HepG2 (cell line): Measurements from ENCODE around the gene NSUN2. TPM values are rescaled to one million over a fixed set of nuclear protein-coding genes. Genes with fewer than 3 reads are reported as not detected.

Source experiments
- ATAC-seq: fragments of 200-7000 bp; cut with Tn5 transposase; 3 replicates; pipeline ENCODE4 v1.9.1; 2020; ENCODE audit warnings: mild to moderate bottlenecking, moderate library complexity
- BruUV-seq: library from RNA; stranded (reverse); fragments of 400-500 nt; replicated peaks from 2 replicates; lab custom pipeline; 2021; lab: Mats Ljungman, UMichigan
- CTCF ChIA-PET: fragments of 300-600 bp; formaldehyde crosslinking; extraction: SDS; loops from one replicate; lab custom pipeline; 2021; ENCODE audit warnings: low total read pairs, inconsistent platforms, low intra/inter-chr PET ratio; lab: Yijun Ruan, JAX
- POLR2A ChIA-PET: fragments of 350-600 bp; sonication (Branson Sonifier 250); formaldehyde crosslinking; loops from one replicate; lab custom pipeline; 2020; ENCODE audit warnings: antibody characterized with exemption, inconsistent platforms; lab: Yijun Ruan, JAX
- DNase-seq: peaks from one replicate; pipeline ENCODE4 v3.0.0-alpha.2; 2015; ENCODE audit warnings: low spot score
- FAIRE-seq: peaks from 3 replicates; lab custom pipeline; 2011; peaks lifted over from hg19 to GRCh38; lab: Jason Lieb, UNC
- H2AFZ ChIP-seq: one replicate; pipeline ENCODE4 v1.6.1; 2011; ENCODE audit warnings: low read length, inconsistent platforms
- H3K27ac ChIP-seq: fragments of 300-600 bp; 3 replicates; pipeline ENCODE4 v1.8.0; 2011; ENCODE audit warnings: mixed run types, mild to moderate bottlenecking, mixed read lengths, low read length, inconsistent platforms; ENCODE audit not compliant: insufficient read depth; ENCODE audit errors: extremely low read length
- H3K27me3 ChIP-seq, 2 experiments: fragments of 200-600 bp in 1 of 2; 2 replicates in 1 of 2; 3 replicates in 1 of 2; pipeline versions ENCODE4 v1.6.0 to v1.8.0; 2011; ENCODE audit warnings: low read length in 2 of 2, mild to moderate bottlenecking in 2 of 2, moderate library complexity in 2 of 2, inconsistent platforms in 1 of 2; ENCODE audit not compliant: insufficient read depth in 2 of 2, control insufficient read depth in 1 of 2
- H3K36me3 ChIP-seq, 2 experiments: fragments of 200-600 bp in 1 of 2; replicated peaks in 1 of 2; 2 replicates in 1 of 2; 3 replicates in 1 of 2; pipeline versions ENCODE4 v1.5.1 to v1.8.0; 2011; ENCODE audit warnings: low read length in 2 of 2, inconsistent platforms in 1 of 2; ENCODE audit not compliant: insufficient read depth in 2 of 2, control insufficient read depth in 1 of 2
- H3K4me1 ChIP-seq: 2 replicates; pipeline ENCODE4 v1.5.1; 2012; ENCODE audit warnings: low read length, inconsistent platforms; ENCODE audit not compliant: insufficient read depth
- H3K4me2 ChIP-seq: 2 replicates; pipeline ENCODE4 v1.6.0; 2011; ENCODE audit warnings: low read depth, low read length, inconsistent platforms
- H3K4me3 ChIP-seq, 3 experiments: fragments of 200-600 bp in 1 of 3; sonication (generic), shearing (Covaris generic) in 1 of 3; replicated peaks in 1 of 3; 2 replicates each; pipeline ENCODE4 v1.5.1; 2011 to 2016; ENCODE audit warnings: low read length in 3 of 3, inconsistent platforms in 2 of 3, low read depth in 2 of 3, mild to moderate bottlenecking in 2 of 3, control low read depth in 1 of 3, mixed read lengths in 1 of 3; ENCODE audit not compliant: insufficient read depth in 1 of 3
- H3K79me2 ChIP-seq: one replicate; pipeline ENCODE4 v1.6.1; 2011; ENCODE audit warnings: low read length, inconsistent platforms; ENCODE audit not compliant: insufficient read depth
- H3K9ac ChIP-seq: 2 replicates; pipeline ENCODE4 v1.6.0; 2011; ENCODE audit warnings: mild to moderate bottlenecking, low read depth, low read length, inconsistent platforms; ENCODE audit not compliant: insufficient read depth
- H3K9me3 ChIP-seq: 2 replicates; pipeline ENCODE4 v1.5.1; 2012; ENCODE audit warnings: mild to moderate bottlenecking, low read length
- H4K20me1 ChIP-seq: 2 replicates; pipeline ENCODE4 v1.6.0; 2011; ENCODE audit warnings: inconsistent platforms, mild to moderate bottlenecking, low read length, moderate library complexity; ENCODE audit not compliant: insufficient read depth
- ATF7 ChIP-seq, 2 experiments: fragments of 450-650 bp in 1 of 2; sonication (generic) in 1 of 2; formaldehyde crosslinking in 1 of 2; IDR thresholded peaks; 2 replicates each; pipeline versions ENCODE4 v1.4.0 to v1.6.1; 2016 to 2020; ENCODE audit warnings: antibody characterized with exemption in 1 of 2, mild to moderate bottlenecking in 1 of 2, missing genetic modification reagents in 1 of 2
- FLYWCH1 ChIP-seq: sonication (generic); formaldehyde crosslinking; IDR thresholded peaks from 2 replicates; pipeline ENCODE4 v1.8.1; 2023; ENCODE audit warnings: mild to moderate bottlenecking, missing genetic modification reagents
- HMGA1 ChIP-seq: sonication (generic); formaldehyde crosslinking; conservative IDR thresholded peaks from 2 replicates; pipeline ENCODE4 v1.4.0; 2020; ENCODE audit warnings: missing genetic modification reagents
- JUND ChIP-seq: sonication (generic); formaldehyde crosslinking; IDR thresholded peaks from 2 replicates; pipeline ENCODE4 v1.8.0; 2022; ENCODE audit warnings: mild to moderate bottlenecking, missing genetic modification reagents
- MAFF ChIP-seq: IDR thresholded peaks from 2 replicates; pipeline ENCODE4 v1.6.1; 2011; ENCODE audit warnings: low read depth, low read length, improper control_type of control experiment
- MAFK ChIP-seq, 2 experiments: IDR thresholded peaks in 1 of 2; conservative IDR thresholded peaks in 1 of 2; 2 replicates each; pipeline ENCODE4 v1.6.1; 2011; ENCODE audit warnings: improper control_type of control experiment in 2 of 2, low read length in 2 of 2
- NFKB2 ChIP-seq: sonication (generic); formaldehyde crosslinking; IDR thresholded peaks from 2 replicates; pipeline ENCODE4 v1.4.0; 2020; ENCODE audit warnings: missing genetic modification reagents, borderline replicate concordance
- POLR2A ChIP-seq, 2 experiments: IDR thresholded peaks; 2 replicates each; pipeline ENCODE4 v1.6.1; 2011; ENCODE audit warnings: low read depth in 2 of 2, low read length in 2 of 2, mild to moderate bottlenecking in 1 of 2, moderate library complexity in 1 of 2; ENCODE audit not compliant: insufficient read depth in 1 of 2
- SOX5 ChIP-seq: IDR thresholded peaks from 2 replicates; pipeline ENCODE4 v1.6.1; 2016; ENCODE audit warnings: borderline replicate concordance
- U2AF2 ChIP-seq: fragments of 200-400 bp; formaldehyde crosslinking; IDR thresholded peaks from 2 replicates; pipeline ENCODE4 v1.6.1; 2017; ENCODE audit warnings: low read depth, mild to moderate bottlenecking, low read length
- ZEB1 ChIP-seq: IDR thresholded peaks from 2 replicates; pipeline ENCODE4 v1.6.1; 2012; ENCODE audit warnings: mild to moderate bottlenecking, low read depth, inconsistent platforms; ENCODE audit not compliant: insufficient replicate concordance
- WGBS: methylation state at CpG from one replicate; pipeline ENCODE4 v1.1.6; 2017; ENCODE audit warnings: low lambda C conversion rate; 5-methylcytosine and 5-hydroxymethylcytosine counted together
- in situ Hi-C: cut with HindIII; loops from 2 replicates; pipeline ENCODE4 v1.10.0; 2017; ENCODE audit warnings: low pct_unique_long_range_greater_than_20kb; ENCODE audit not compliant: extremely low pct_ligation_motif_present
- intact Hi-C: fragments of 100-400 bp; cut with micrococcal nuclease; formaldehyde crosslinking; loops from one replicate; pipeline ENCODE4 v1.10.0; 2022; ENCODE audit not compliant: unreplicated experiment
- polyA plus RNA-seq, 8 experiments: library from polyadenylated mRNA; depleted of rRNA in 3 of 8; stranded (reverse) in 7 of 8; unstranded in 1 of 8; fragments of >200 nt; fragmentation: Illumina TruSeq in 4 of 8; extraction: Trizol in 4 of 8; gene quantifications; 2 replicates each; pipeline versions ENCODE4 v1.2.1 to v1.2.3, GENCODE V29; 2011 to 2016; ENCODE audit warnings: low read depth in 4 of 8, missing spikeins in 1 of 8, mixed read lengths in 1 of 8; ENCODE audit not compliant: insufficient read depth in 1 of 8
- total RNA-seq, 5 experiments: library from RNA; depleted of rRNA; stranded (reverse); fragments of >200 nt; fragmentation: Illumina TruSeq; extraction: Trizol; gene quantifications; 2 replicates each; pipeline ENCODE4 v1.2.3, GENCODE V29; 2016; ENCODE audit warnings: low read depth in 1 of 5
- TF ChIP-seq, protein P1 (sequence below): IDR thresholded peaks from 2 replicates; pipeline ENCODE4 v1.6.1; 2018; ENCODE audit warnings: missing genetic modification reagents

NSUN2 gene
- total and polyA plus RNA-seq, 2 of the 13 experiments (the other 11 are each of a cell fraction or from before 2014, with no cell fraction given): 51.7 to 69.1 TPM

DNA sequence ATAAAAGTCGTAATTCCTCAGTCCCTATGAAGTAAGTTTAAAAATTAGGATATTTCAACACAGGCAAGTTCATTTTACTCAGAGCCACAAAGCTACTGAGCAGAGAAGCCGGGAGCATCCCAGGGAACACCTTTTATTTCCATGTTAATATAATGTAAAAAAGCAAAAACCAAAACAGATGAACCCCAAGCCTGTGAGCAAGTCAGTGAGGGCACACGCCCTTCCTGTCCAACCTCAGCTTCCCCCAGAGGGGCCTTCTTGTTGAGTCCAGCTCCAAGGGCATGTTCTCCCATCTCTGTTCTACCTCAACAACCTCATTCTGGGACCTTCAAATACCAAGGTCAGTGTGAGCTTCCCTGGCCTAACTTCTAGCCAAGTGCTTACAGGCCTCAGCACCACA is 24.8 kb downstream of the NSUN2 start:
- ChIA-PET POLR2A (no interaction called here), CTCF (no interaction called here)
- no TSS peak for BruUV-seq
- H3K27me3 ChIP-seq: no peaks in the 10 kb centered on the region
- DNase-seq (no peak), FAIRE-seq (no peak), ATAC-seq (no peak)
- no peak for TF ChIP-seq HMGA1 (CRISPR knock-in tag)
- no peak for TF ChIP-seq FLYWCH1 (CRISPR knock-in tag)
- TF ChIP-seq ZEB1: no peak
- TF ChIP-seq U2AF2: no peak
- no peak for TF ChIP-seq JUND (CRISPR knock-in tag)
- no peak for TF ChIP-seq SOX5 (CRISPR knock-in tag)
- TF ChIP-seq, protein P1, sequence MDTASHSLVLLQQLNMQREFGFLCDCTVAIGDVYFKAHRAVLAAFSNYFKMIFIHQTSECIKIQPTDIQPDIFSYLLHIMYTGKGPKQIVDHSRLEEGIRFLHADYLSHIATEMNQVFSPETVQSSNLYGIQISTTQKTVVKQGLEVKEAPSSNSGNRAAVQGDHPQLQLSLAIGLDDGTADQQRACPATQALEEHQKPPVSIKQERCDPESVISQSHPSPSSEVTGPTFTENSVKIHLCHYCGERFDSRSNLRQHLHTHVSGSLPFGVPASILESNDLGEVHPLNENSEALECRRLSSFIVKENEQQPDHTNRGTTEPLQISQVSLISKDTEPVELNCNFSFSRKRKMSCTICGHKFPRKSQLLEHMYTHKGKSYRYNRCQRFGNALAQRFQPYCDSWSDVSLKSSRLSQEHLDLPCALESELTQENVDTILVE: no peak
- no peak for TF ChIP-seq POLR2A (IDR thresholded peaks at IDR 0.05; ENCODE audit: insufficient read depth in 1 of 2, low read depth in 2 of 2, low read length in 2 of 2)
- no peak for TF ChIP-seq NFKB2 (CRISPR knock-in tag)
- no peaks in the 10 kb centered on the region for H3K9me3 ChIP-seq
- H3K27ac ChIP-seq: no peak overlapping the region
- no peaks in the 10 kb centered on the region for H3K79me2 ChIP-seq
- 100% methylated on average over 3 of the region's 3 CpGs for WGBS
- no peak overlapping the region for H3K4me3 ChIP-seq
- no peak overlapping the region for H3K4me2 ChIP-seq
- in situ Hi-C loops: no loop called here
- no peak overlapping the region for H2AFZ ChIP-seq
- H3K36me3 ChIP-seq: peaks cover 48 to 90% of the 10 kb centered on the region in 2 experiments
- no peak overlapping the region for H3K9ac ChIP-seq
- intact Hi-C loops: no loop called here
- H4K20me1 ChIP-seq: no peaks in the 10 kb centered on the region
- H3K4me1 ChIP-seq: no peaks in the 10 kb centered on the region

- Histone ChIP-seq H2AFZ (no peak overlapping the region), H3K4me1 (no peaks in the 10 kb centered on the region), H3K79me2 (no peaks in the 10 kb centered on the region), H3K4me2 (no peak overlapping the region), H3K27ac (no peak overlapping the region), H3K9ac (no peak overlapping the region), H3K9me3 (no peaks in the 10 kb centered on the region), H3K4me3 (no peak overlapping the region), H4K20me1 (no peaks in the 10 kb centered on the region), H3K27me3 (no peaks in the 10 kb centered on the region), H3K36me3 (peaks cover 48 to 90% of the 10 kb centered on the region in 2 experiments)
- WGBS: over 99% methylated on average over 5 of the region's 5 CpGs
- 0 out of 2 replicates have a peak, but pooled peaks have one; percentile 6 for TF ChIP-seq MAFF
- no peak for TF ChIP-seq ATF7 (IDR thresholded peaks at IDR 0.05)
- TF ChIP-seq ATF7 (CRISPR knock-in tag; IDR thresholded peaks at IDR 0.05): no peak
- TF ChIP-seq MAFK (conservative IDR thresholded peaks at IDR 0.05 in 1 of 2, IDR thresholded peaks at IDR 0.05 in 1 of 2; ENCODE audit: low read length in 2 of 2): peak; percentile 16 to 19; a peak in 1 of 4 replicates
- in situ Hi-C loops (no loop called here), intact Hi-C loops (no loop called here)
- no peak for DNase-seq
- POLR2A ChIA-PET: no interaction called here
- CTCF ChIA-PET: no interaction called here
- no peak for ATAC-seq
- no TSS peak for BruUV-seq
- no peak for FAIRE-seq
Observed at GRCh38 chr5:6607559-6607936, 25.3 kb downstream of the NSUN2 start.
